CD1c-positive myeloid dendritic cell (primary cell): Measurements from ENCODE around the gene DNAH9.

Source experiments
- DNase-seq: peaks from one replicate; pipeline ENCODE4 v3.0.0-alpha.2; 2016; ENCODE audit errors: extremely low spot score

The DNAH9 gene

DNA sequence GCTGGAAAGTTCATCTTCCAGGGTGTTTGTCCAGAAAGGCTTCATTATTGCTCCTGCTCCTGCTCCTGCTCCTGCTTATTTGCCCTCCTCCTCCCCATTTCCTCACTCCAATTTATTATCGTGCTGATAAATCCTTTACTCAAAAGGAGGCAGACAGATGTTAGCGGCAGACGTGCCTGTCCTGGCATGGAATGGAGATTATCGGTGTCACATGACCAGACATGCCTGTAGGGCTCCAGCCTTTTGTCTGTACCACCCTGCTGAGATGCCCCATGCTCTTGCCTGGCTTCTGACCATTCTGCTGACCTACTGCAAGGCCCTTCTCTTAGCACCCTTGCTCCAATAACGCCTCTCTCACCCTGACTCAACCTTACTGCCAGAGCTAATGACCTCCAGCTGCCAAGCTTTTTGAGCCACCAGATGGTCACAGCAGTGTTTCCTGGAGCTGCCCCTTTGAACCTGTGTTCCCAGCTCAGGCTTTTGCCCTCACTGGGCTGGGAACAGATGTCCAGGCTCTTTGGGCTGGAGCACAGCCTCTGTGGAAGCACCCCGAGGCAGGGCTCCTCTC lies 12.8 kb downstream of the DNAH9 start:
- DNase-seq: no peak

DNA sequence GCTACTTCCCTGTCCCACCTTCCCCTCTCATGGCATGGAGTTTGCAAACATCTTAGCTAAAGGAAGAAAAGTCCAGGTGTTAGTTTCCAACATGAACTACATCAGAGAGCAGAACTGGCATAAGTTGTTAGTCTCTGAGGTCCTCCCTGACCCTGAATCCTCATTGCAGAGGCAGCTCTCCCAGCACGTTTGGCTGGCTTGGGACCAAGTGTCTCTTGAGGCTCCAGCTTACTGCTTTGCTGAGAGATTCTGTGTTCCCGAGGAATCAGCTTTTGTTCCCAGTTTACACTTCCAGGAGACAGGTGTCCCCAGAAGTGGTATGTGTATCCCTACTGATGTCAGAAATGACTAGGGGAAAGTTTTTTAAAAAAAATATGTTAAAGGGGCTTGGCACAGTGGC lies 14.7 kb downstream of the DNAH9 start:
- DNase-seq: no peak

DNA sequence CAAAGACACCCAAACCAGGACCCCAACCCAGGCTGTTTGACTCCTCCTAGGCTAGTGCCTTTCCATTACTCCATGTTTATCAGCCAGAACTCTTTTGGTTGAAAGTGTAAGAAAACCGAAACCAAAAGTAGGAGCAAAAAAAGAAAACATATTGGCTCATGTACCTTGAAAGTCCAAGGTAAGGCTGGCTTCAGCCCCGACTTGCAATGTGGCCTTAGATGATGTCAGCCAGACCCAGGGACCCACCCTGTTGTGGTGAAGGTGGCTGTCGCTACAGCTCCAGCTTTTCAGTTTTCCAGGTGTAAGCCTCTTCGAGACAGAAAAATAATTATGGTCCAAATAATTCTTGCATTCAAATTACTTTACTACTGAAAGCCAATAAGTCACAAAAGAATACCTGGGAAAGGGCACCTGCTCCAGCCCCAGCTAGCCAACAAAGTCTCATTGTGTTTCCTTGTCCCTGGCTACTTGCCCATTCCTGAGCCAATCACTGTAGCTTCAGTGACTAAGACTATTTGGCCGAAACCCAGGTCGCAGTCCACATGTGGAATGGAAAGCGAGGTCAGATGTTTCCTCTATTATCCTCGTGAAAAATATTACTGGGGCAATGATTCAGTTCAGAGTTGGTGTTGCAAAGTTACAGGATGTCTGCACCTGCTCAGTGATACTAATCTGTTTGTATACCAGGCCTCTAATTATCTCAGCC lies 20.7 kb downstream of the DNAH9 start:
- DNase-seq: no peak

DNA sequence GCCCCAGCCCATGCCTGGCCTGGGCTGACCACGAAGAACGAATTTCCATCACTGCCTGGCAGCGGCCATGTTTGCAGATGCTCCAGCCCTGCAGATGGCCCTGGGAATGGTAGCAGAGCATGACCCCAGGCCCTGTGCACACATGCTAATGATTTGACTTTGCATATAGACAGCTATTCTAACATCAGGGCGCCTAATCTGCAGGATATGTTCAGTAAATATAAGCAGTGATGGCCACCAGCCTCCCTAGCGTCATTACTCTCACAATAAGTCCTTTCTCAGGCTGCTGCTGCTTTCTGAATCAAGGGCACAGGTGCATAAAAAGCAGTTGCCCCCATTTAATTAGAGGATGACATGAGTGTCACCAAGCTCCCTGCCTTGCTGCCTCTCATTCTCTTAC lies 24.2 kb downstream of the DNAH9 start:
- no peak for DNase-seq

DNA sequence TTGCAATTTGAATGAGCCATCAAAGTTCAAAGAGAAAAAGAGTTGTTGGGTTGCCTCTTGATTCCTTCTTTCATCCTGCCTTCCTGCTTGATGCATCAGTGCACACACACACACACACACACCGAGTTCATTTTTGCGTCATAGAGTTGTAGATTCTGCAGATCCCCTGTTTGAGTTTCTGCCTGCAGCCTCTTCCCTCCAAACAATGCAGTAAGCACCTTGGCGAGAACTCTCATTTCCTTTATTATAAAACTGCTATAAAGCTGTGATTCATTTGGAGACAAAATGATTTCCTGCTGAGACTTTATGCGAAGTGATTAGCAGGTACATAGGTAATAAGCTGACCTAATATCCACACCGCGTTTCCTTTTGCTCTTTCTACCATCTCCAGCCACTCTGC lies 26.7 kb downstream of the DNAH9 start:
- no peak for DNase-seq

DNA sequence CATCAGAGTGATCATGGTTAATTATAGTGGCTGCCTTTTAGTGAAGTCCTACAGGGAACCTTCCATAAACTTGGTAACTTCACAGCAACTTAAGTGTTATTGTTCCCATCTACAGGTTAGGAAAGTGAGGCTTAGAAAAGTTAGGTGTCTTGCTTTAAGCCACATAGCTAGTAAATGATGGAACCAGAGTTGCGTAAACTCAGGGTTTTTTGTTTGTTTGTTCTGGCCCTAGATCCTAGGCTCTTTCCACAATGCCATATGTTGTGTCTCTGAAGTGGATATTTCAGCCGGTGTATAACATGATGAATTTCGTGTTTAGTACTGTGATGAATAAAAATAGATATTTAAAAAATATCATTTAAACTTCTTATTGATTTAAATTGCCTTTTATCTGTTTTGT lies 27.6 kb downstream of the DNAH9 start:
- no peak for DNase-seq

DNA sequence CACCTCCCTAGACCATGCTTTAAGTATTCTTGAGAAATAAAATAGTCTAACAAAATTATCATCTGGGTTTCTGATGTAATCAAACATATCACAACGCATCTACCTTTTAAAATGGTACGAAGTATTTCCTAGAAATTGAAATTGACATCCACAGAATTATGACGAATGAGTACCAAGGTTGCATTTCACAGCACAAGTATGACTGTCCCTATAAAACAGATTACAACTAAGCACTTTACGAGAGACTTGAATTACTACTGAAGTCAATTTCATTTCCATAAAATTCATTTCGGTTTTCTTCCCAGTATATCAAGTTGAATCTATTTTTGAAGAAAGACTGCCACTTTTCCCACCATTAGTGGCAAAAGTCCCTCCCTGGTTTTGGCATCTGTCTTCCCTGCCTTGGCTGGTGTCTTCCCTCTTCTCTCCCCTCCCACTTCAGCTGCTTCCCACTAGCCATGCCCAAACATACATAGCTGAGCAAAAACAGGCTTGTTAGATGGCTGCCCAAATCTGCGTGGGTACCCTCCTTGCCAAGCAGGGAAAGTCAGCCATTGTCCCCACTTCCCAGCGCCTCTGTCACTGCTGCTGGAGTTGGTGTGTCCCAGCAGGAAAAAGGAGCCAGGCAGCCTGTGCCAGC lies 29.2 kb downstream of the DNAH9 start:
- DNase-seq: no peak

DNA sequence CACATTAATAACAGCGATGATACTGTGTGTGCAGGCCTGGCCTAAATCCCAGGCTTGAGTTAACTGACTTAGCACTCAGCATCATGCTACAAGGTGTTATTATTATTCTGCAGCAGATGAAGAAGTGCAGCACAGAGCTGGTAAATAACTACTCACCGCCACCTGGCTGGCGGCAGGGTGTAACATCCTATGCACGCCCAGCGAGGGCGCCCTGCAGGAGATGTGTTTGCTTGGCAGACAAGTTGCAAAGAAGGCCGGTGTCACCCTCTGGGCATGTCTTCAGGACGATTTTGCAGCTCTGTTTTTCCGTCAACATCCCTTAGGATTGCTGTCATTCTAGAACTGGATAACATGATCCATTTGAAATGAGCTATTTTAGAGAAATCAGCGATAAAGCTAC lies 30.1 kb downstream of the DNAH9 start:
- DNase-seq: no peak

DNA sequence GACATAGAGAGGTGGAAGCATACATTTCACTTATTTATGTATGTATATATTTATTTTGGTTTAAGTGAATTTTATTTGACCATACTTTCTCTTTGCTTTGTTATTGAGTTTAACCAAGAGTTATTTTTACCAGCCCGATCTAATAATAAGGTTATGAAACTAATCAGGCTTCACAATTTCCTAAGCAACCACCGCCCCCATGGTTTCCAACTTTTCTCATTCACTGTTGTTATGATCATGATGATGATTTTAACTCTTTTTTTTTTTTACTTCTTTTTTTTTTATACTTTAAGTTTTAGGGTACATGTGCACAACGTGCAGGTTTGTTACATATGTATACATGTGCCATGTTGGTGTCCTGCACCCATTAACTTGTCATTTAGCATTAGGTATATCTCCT lies 30.6 kb downstream of the DNAH9 start:
- no peak for DNase-seq

DNA sequence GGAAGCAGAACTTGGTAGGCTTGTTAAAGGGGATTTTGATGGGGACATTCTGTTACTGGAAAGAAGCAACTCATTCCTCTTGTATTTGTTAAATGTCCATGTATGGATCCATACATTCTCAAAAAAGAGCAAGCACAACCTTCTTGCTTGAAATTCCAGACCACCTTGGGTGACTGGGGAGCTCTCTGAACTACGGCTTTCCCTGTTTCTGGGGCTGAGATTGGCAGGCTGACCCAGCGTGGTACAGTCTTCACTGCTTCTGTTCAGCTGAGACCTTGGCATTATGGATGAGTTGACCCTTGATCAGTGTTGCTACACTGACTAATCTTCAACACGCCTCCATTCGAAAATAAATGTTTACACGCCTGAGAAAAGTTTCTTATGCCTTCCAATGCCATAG lies 38.5 kb downstream of the DNAH9 start:
- DNase-seq: no peak

DNA sequence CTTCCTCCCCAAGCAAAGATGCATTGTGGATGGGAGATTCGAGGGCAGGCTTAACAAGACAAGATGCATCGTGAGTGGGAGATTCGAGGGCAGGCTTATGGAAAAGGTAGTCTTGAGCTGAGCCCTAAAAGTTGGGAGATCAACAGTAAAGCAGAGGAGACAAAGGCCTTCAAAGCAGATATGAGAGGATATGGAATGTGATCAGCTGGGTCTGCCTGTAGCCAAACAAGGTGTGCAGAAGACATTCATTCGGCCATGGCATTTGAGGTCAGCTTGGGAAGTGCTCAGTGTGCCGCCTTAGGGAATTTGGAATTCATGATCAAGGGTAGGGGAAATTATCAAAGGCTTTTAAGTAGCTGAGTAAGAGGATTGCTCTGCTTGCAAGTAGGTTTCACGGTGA lies 39.5 kb downstream of the DNAH9 start:
- no peak for DNase-seq

DNA sequence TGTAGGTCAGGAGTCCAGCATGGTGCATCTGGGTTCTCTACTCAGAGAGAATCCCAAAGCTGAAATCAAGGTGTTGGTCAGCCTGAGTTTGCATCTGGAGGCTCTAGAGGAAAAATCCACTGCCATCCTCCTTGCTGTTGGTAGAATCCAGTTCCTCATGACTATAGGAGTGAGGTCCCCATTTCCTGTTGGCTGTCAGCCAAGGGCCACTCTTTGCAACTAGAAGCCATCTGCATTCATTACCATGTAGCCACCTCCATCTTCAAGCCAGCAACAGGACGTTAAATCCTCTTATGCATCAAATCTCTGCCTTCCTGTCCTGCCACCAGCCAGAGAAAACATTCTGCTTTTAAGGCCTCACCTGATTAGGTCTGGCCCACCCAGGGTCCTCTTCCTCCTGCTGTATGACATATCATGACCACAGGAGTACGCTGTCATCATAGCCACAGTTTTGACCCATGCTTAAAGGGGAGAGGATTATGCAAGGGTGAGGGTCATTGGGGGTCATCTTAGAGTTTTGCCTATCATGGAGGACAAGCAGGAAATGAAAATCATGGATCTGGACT lies 40.5 kb downstream of the DNAH9 start:
- no peak for DNase-seq

DNA sequence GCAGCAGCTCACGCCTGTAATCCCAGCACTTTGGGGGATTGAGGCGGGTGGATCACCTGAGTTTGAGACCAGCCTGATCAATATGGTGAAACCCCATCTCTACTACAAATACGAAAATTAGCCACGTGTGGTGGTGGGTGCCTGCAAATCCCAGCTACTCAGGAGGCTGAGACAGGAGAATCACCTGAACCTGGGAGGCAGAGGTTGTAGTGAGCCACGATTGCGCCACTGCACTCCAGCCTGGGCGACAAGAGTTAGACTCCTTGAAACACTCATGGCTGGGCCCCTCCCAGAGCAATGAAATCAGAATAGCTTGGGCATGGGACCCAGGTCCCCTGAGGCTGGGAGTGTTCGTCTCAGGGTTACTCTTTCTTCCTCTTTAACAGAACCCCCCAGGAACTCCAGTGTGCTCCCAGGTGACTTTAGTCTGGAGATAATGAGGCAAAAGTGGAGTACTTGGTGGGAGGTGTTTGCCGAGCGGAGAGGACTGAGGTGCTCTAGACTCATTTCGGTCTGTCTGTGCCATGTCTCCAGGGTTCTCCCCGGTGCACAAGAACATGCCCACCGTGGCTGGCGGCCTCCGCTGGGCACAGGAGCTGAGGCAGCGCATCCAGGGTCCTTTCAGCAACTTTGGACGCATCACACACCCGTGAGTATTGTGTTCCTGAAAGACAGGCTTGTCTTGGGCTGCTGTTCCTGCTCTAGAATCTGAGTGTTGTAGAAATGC lies 41.6 kb downstream of the DNAH9 start:
- DNase-seq: no peak

DNA sequence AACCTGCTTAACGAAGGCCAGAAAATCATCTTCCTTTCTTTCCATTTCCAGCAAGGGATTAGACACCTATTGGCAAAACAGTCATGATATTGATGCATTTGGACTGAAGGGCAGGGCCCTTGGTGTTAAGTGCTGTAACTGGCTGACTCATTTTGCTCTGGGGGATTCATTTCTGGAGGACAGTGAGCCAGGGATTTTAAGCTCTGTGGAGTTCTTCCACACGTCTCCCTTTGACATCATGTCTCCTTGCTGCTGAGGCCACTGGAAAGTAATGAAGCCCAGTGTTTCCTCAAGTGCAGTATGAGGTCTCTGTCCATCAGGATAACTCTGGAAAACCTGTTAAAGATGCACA lies 42.2 kb downstream of the DNAH9 start:
- DNase-seq: no peak

DNA sequence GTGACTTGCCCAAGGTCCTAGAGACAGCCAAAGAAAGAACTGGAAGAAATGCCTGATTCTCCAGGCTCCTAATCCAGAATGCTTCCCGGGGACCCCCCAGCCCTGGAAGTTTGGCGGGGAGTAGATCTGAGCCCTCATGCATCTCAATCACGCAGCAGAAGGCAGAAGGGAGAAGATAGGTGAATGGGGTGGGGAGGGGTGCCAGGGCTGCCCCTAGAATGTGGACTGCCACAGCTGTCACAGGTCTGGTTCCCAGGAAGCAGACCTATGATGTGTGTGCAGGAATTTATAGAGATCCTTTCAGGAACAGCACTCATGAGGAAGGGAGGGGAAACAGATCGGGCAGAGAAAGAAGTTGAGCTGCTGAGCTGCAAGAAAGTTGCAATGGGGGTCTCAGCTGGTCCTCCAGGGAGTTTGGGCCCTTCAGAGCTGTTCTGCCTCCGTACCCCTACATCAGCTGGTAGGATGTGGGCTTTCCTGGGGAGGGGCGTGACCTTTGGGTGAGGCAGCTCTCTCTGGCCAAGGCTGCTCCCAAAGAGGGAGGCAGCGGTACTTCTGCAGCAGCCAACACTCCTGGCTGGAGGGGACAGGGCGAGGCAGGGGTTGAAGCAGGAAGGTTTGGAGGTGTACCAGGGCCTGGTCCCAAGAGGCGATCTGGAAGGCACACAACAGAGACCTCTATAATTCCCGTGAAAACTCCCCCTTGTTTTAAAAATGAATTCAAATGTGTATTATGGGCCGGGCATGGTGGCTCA lies 43.4 kb downstream of the DNAH9 start:
- no peak for DNase-seq

DNA sequence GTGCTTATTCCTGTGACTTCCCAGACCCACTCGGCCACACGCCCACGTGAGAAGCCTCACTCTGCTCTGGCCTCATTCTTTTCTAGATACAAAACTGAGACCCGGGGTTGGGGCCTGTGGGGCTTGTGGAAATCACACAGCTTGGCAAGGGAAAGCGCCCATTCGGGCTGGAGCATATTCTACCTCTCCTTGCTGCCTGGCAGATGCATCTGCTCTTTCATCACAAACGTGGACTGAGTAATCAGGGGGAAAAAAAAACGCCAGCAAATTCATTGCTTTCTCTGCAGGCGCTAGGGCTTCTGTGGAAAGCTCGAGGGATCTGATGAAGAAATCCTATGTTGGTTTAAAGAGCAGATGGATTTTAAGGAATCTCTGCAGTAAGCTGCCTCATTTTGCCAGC lies 44.4 kb downstream of the DNAH9 start:
- no peak for DNase-seq

DNA sequence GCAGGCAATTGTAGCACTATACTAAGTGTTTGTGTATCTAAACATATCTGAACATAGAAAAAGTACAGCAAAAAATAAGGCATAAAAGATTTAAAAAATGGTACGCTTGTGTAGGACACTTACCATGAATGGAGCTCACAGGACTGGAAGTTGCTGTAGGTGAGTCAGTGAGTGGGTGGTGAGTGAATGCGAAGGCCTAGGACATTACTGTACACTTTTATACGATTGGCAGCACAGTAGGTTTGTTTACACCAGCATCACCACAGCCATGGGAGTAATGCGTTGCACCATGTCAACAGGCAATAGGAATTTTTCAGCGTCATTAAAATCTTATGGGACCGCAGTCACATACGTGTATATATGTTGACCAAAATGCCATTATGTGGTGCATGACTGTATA lies 45.6 kb downstream of the DNAH9 start:
- no peak for DNase-seq

DNA sequence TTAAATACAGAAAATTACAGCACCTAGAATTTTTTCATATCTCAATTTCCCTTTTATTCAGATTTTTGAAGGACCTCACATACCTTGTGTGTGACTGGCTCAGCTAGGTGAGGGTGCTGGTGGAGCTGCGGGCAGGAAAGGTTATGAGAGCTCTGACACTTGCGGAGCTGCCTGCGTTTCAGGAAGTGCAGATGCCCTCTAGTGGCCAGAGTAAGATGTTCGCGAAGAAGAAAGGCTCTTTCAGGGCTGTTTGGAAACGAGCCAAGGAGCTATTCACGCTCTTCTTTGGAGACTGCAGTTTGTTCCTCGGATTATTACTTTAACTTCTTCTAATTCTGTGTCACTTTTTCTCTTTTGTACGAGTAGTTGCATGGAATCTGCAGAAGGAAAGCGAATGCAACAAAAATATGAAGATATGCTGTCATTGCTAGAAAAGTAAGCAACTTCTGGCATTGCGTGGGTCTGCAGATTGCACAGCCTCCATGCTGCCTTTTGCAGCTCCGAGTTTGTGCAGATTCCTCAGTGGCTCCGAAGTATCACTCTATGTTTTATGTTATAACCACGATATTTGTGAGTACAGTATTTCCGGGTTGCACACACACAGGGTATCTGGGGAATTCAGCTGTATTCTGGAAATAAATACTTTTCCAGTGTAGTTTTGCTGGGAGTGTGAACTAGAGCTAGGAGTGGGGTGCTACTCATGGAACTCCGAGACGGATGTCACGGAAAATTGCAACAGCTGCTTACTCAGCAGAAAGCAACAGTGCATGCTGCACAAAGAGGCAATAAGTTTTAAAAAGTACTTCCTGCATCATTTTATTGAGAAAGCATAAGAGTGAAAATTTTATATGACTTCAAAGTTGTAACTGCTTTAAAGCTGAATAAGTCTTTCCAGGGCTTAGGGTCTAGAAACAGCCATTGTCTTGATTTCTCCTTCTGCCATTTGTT lies 46.3 kb downstream of the DNAH9 start:
- peak; percentile 57 for DNase-seq

DNA sequence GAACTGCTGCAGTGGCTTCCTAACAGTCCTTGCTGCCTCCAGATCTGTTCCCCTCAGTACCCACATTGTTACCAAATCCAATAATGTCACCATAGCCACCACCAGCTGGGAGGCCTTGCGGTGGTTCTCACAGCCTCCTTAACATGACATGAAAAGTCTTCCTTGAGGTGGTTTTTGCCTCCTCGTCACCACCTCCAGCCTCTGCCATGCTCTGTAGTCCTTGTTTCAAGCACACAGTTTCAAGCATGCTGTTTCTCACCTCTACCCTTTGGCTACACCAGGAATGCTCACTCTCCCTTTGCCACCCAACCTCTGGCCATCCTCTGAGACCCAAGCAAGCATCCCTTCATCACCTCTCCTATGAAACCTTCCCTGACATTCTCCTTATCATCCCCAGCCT lies 47.2 kb downstream of the DNAH9 start:
- no peak for DNase-seq

DNA sequence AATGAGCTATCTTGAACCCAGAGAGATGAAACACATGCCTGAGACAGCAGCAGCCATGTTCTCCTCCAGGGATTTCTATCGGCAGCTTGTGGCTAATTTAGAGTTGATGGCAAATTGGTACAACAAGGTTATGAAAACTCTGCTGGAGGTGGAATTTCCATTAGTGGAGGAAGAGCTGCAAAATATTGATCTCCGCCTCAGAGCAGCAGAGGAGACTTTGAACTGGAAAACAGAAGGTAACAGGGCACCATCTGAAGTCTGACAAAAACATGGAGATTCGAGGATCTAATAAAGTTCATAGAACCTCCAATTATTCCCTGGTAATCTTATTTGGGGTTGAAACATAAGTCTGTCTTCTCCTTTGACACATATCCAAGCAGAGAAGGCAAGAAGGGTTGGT lies 52.8 kb downstream of the DNAH9 start:
- no peak for DNase-seq

DNA sequence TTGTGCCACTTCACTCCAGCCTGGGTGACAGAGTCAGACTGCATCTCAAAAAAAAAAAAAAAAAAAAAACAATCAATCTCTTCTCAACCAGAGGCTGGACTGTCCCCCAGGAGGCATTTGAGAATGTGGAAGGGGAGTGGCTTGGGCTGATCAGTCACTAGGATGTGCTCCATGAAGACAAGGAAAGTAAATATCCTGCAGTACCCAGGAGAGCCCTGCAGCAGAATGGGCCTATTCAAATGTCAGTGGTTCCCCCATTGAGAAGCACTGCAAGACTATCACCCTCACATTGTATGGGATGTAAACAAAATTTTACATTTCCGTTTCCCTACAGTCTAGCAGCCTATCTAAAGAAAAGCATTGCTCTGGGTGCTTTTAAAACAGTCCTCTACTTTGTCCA lies 70.3 kb downstream of the DNAH9 start:
- DNase-seq: no peak
